OCI-LY7 (cell line): ENCODE data around the gene ARVCF. TPM values are rescaled to one million over a fixed set of nuclear protein-coding genes. Genes with fewer than 3 reads are reported as not detected.

Source experiments
- BruUV-seq: library from RNA; stranded (reverse); fragments of 400-500 nt; replicated peaks from 2 replicates; lab custom pipeline; 2021; lab: Mats Ljungman, UMichigan
- CTCF ChIA-PET: fragments of 300-600 bp; sonication (Branson Sonifier 250); formaldehyde crosslinking; loops from one replicate; lab custom pipeline; 2022; ENCODE audit warnings: antibody characterized with exemption; ENCODE audit not compliant: unreplicated experiment; lab: Charles Lee
- POLR2A ChIA-PET: fragments of 300-600 bp; sonication (Branson Sonifier 250); formaldehyde crosslinking; loops from one replicate; lab custom pipeline; 2022; ENCODE audit warnings: antibody characterized with exemption; lab: Charles Lee
- DNase-seq: peaks from one replicate; pipeline ENCODE4 v3.0.0-alpha.2; 2015; ENCODE audit warnings: low spot score
- H2AFZ ChIP-seq: fragments of 200-600 bp; sonication (generic), shearing (Covaris generic); 2 replicates; pipeline ENCODE4 v1.6.1; 2014; ENCODE audit warnings: mild to moderate bottlenecking, antibody characterized with exemption, low read length, moderate library complexity
- H3K27ac ChIP-seq: fragments of 200-600 bp; sonication (generic); 2 replicates; pipeline ENCODE4 v1.5.1; 2014; ENCODE audit warnings: mixed run types, low read depth, mild to moderate bottlenecking, moderate library complexity, low read length, inconsistent platforms; ENCODE audit not compliant: poor library complexity, severe bottlenecking
- H3K36me3 ChIP-seq: fragments of 200-600 bp; sonication (generic); 2 replicates; pipeline ENCODE4 v1.6.1; 2014; ENCODE audit warnings: mild to moderate bottlenecking, antibody characterized with exemption, low read length, moderate library complexity, mixed read lengths; ENCODE audit not compliant: insufficient read depth
- H3K4me1 ChIP-seq: fragments of 200-600 bp; sonication (generic); 2 replicates; pipeline ENCODE4 v1.5.1; 2014; ENCODE audit warnings: mild to moderate bottlenecking, low read length; ENCODE audit not compliant: insufficient read depth, poor library complexity, severe bottlenecking
- H3K4me2 ChIP-seq: fragments of 200-600 bp; sonication (generic); 2 replicates; pipeline ENCODE4 v1.6.1; 2014; ENCODE audit warnings: mild to moderate bottlenecking, low read length
- H3K4me3 ChIP-seq: fragments of 200-600 bp; sonication (generic); 2 replicates; pipeline ENCODE4 v1.5.1; 2014; ENCODE audit warnings: mild to moderate bottlenecking, low read depth, low read length; ENCODE audit not compliant: poor library complexity, severe bottlenecking
- H3K79me2 ChIP-seq: fragments of 200-600 bp; sonication (generic); 2 replicates; pipeline ENCODE4 v1.6.1; 2016; ENCODE audit warnings: low read depth, mild to moderate bottlenecking, low read length, moderate library complexity, mixed read lengths; ENCODE audit not compliant: insufficient read depth
- H3K9me2 ChIP-seq: fragments of 200-600 bp; sonication (generic); 2 replicates; pipeline ENCODE4 v1.6.1; 2016; ENCODE audit warnings: mild to moderate bottlenecking, low read length, mixed read lengths; ENCODE audit not compliant: insufficient read depth
- H3K9me3 ChIP-seq: fragments of 200-600 bp; sonication (generic); 2 replicates; pipeline ENCODE4 v1.6.1; 2014; ENCODE audit warnings: mild to moderate bottlenecking, mixed run types, low read length, mixed read lengths
- H4K20me1 ChIP-seq: fragments of 200-600 bp; sonication (generic); 2 replicates; pipeline ENCODE4 v1.6.1; 2014; ENCODE audit warnings: mild to moderate bottlenecking, antibody characterized with exemption, low read length, moderate library complexity, mixed read lengths; ENCODE audit not compliant: insufficient read depth
- EZH2phosphoT487 ChIP-seq: fragments of 200-600 bp; sonication (generic); IDR thresholded peaks from 2 replicates; pipeline ENCODE4 v1.6.1; 2018; ENCODE audit warnings: low read depth, borderline replicate concordance, mild to moderate bottlenecking, mixed run types, antibody characterized with exemption, low read length, moderate library complexity, mixed read lengths
- intact Hi-C: fragments of 100-400 bp; cut with micrococcal nuclease; formaldehyde crosslinking; loops from one replicate; pipeline ENCODE4 v1.10.0; 2022; ENCODE audit not compliant: unreplicated experiment
- total RNA-seq, 2 experiments: library from RNA; depleted of rRNA in 1 of 2; stranded (reverse); fragments of >200 nt in 1 of 2; shearing (Covaris generic) in 1 of 2; gene quantifications; 2 replicates each; pipeline ENCODE4 v1.2.3, GENCODE V29; 2014 to 2022
- TF ChIP-seq, protein P1 (sequence below): fragments of 200-600 bp; sonication (generic); conservative IDR thresholded peaks from 2 replicates; pipeline ENCODE4 v1.5.1; 2014; ENCODE audit warnings: mild to moderate bottlenecking, antibody characterized with exemption, low read length, moderate library complexity, mixed read lengths

The ARVCF gene
- total RNA-seq, 2 experiments from 2014 or later = 2.9 to 3.8 TPM

- no peak for DNase-seq
- Histone ChIP-seq H3K27ac (no peak overlapping the region), H3K36me3 (peaks cover 27% of the 10 kb centered on the region; the same call in 1 of the 2 replicates), H3K9me2 (no peaks in the 10 kb centered on the region), H3K79me2 (no peaks in the 10 kb centered on the region), H3K4me3 (no peak overlapping the region), H4K20me1 (no peaks in the 10 kb centered on the region), H3K4me1 (peaks cover 4% of the 10 kb centered on the region), H3K4me2 (no peak overlapping the region), H2AFZ (no peak overlapping the region), H3K9me3 (no peaks in the 10 kb centered on the region)
- TF ChIP-seq, protein P1, sequence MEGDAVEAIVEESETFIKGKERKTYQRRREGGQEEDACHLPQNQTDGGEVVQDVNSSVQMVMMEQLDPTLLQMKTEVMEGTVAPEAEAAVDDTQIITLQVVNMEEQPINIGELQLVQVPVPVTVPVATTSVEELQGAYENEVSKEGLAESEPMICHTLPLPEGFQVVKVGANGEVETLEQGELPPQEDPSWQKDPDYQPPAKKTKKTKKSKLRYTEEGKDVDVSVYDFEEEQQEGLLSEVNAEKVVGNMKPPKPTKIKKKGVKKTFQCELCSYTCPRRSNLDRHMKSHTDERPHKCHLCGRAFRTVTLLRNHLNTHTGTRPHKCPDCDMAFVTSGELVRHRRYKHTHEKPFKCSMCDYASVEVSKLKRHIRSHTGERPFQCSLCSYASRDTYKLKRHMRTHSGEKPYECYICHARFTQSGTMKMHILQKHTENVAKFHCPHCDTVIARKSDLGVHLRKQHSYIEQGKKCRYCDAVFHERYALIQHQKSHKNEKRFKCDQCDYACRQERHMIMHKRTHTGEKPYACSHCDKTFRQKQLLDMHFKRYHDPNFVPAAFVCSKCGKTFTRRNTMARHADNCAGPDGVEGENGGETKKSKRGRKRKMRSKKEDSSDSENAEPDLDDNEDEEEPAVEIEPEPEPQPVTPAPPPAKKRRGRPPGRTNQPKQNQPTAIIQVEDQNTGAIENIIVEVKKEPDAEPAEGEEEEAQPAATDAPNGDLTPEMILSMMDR = no peak
- TF ChIP-seq EZH2phosphoT487 = no peak
- CTCF ChIA-PET = no interaction called here
- no TSS peak for BruUV-seq
- intact Hi-C loops = loop anchor here (5.0 kb wide), 1 partner anchor 122 kb away; the partner anchor contains the start of gene DGCR8
- POLR2A ChIA-PET = no interaction called here
Observed at GRCh38 chr22:19959587-19960490, 56.8 kb downstream of the ARVCF start.

- no peak overlapping the region for H3K4me2 ChIP-seq
- DNase-seq = no peak
- H3K9me2 ChIP-seq = no peaks in the 10 kb centered on the region
- peaks cover 24% of the 10 kb centered on the region; the same call in 1 of the 2 replicates for H3K36me3 ChIP-seq
- no peaks in the 10 kb centered on the region for H3K9me3 ChIP-seq
- TF ChIP-seq EZH2phosphoT487 = no peak
- TF ChIP-seq, protein P1 = no peak
- H3K27ac ChIP-seq = no peak overlapping the region
- H2AFZ ChIP-seq = no peak overlapping the region
- H3K4me3 ChIP-seq = no peak overlapping the region
- no TSS peak for BruUV-seq
- ChIA-PET POLR2A (interaction anchor here (0.6 to 0.8 kb wide), 4 partner anchors 173 to 782 kb away, joined by 3 to 5 read pairs (median 4); no protein-coding TSS in a partner anchor), CTCF (no interaction called here)
- no peaks in the 10 kb centered on the region for H3K79me2 ChIP-seq
- no peaks in the 10 kb centered on the region for H4K20me1 ChIP-seq
- intact Hi-C loops = no loop called here
- peaks cover 5% of the 10 kb centered on the region for H3K4me1 ChIP-seq
Observed at GRCh38 chr22:19959043-19959586, 57.5 kb downstream of the ARVCF start.
